ENCODE data around the gene USP13. TPM values are rescaled to one million over a fixed set of nuclear protein-coding genes. Genes with fewer than 3 reads are reported as not detected.
A peak's percentile ranks its signal among the peaks of the same experiment; 100 is the strongest.

The USP13 gene
- polyA plus RNA-seq, 3 donors, result 0.31 to 1.6 (median 1.2) TPM

DNA sequence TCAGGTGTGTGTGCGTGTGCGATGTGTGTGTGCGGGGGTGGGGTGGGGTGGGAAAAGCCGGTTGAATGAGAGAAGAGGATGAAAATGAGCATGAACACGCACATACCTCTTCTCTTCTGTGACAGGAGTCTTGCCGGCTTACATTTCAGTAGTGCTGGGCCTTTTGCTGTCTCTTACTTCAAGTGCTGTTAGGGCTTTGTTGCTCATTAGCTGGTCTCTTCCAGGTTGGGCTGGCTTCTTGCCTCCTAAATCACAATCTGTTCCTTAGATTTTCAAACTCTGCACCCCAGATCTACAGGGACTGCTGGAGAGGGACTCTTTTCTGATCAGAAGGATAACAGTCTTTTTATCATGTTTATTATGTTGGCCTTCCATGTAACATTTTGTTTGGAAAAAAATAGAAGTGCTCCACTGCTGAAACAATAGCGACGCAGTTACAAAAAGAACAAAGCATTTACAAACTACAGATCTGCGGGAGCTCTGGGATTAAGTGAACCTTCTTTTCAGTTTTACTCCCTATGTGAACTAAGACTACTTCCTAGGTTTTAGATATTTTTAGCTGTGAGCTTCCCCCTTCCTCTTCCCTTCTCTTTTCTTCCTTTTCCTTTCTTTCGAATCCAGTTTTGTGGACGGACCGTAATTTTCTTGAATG, 48.5 kb downstream of the USP13 start:
- no peak overlapping the region for H3K9ac ChIP-seq (ENCODE audit: insufficient read depth, low read length, poor library complexity, severe bottlenecking)

DNA sequence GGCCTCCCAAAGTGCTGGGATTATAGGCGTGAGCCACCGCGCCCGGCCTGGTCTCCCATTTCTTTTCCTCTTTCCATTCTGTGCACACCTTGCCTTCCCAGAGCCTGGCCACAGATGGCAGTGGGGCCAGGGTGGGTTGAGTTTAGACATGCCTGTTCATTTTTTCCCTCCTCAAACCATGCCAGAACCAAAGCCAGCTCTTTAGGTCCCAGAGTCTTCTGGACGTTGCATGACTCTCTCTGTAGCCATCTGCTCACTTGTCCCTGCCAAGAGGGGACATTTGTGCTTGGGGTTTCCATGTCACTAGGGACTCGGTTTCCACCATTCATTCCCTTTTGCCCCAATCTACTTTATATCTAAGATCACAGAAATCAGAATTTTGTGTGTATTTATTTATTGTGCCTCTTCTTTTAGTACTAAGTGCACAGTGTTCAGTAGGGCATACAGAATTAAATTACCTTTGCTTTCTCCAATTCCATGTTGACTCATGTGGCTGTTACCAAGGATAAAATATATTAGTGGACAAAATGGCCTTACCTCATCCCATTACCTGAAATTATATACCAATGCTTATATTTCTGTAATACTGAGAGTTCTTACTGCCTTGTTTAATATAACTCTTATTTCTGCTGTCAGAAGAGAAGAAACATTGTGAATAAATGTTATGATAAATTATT, 49.6 kb downstream of the USP13 start:
- no peaks in the 10 kb centered on the region for H3K9me3 Mint-ChIP-seq
- H3K27ac ChIP-seq (ENCODE audit: low read depth in 1 of 2, low read length in 2 of 2), result no peak overlapping the region
- no peaks in the 10 kb centered on the region for H4K20me1 ChIP-seq (ENCODE audit: insufficient read depth, low read length)
- DNase-seq, result no peak
- TF ChIP-seq, protein P1, sequence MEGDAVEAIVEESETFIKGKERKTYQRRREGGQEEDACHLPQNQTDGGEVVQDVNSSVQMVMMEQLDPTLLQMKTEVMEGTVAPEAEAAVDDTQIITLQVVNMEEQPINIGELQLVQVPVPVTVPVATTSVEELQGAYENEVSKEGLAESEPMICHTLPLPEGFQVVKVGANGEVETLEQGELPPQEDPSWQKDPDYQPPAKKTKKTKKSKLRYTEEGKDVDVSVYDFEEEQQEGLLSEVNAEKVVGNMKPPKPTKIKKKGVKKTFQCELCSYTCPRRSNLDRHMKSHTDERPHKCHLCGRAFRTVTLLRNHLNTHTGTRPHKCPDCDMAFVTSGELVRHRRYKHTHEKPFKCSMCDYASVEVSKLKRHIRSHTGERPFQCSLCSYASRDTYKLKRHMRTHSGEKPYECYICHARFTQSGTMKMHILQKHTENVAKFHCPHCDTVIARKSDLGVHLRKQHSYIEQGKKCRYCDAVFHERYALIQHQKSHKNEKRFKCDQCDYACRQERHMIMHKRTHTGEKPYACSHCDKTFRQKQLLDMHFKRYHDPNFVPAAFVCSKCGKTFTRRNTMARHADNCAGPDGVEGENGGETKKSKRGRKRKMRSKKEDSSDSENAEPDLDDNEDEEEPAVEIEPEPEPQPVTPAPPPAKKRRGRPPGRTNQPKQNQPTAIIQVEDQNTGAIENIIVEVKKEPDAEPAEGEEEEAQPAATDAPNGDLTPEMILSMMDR (IDR thresholded peaks at IDR 0.05), result no peak
- no peaks in the 10 kb centered on the region for H3K27me3 ChIP-seq (ENCODE audit: control insufficient read depth in 2 of 2, insufficient read depth in 2 of 2, low read length in 2 of 2)
- no peak overlapping the region for H3K4me3 Mint-ChIP-seq
- peaks cover 0 to 2% of the 10 kb centered on the region in 2 donors for H3K36me3 ChIP-seq (replicated peaks in 1 of 2; ENCODE audit: control insufficient read depth in 1 of 2, insufficient read depth in 2 of 2, low read length in 2 of 2)
- peaks cover under 1 to 5% of the 10 kb centered on the region in 2 donors for H3K36me3 Mint-ChIP-seq
- no peak overlapping the region for H2AFZ ChIP-seq (ENCODE audit: insufficient read depth, low read depth, low read length, poor library complexity, severe bottlenecking)
- H3K27me3 Mint-ChIP-seq (ENCODE audit: low read depth in 3 of 3), result peaks cover 0 to 2% (median 0%) of the 10 kb centered on the region in 3 donors
- no peak overlapping the region for H3K9ac ChIP-seq (ENCODE audit: insufficient read depth, low read length, poor library complexity, severe bottlenecking)
- peak overlapping the region in 1 of 7 donors; percentile 37 for H3K27ac Mint-ChIP-seq
- no peaks in the 10 kb centered on the region for H3K79me2 ChIP-seq (ENCODE audit: insufficient read depth, low read length)
- H3K4me2 ChIP-seq (replicated peaks; ENCODE audit: extremely low read depth, low read length, poor library complexity, severe bottlenecking), result no peak overlapping the region
- no peak overlapping the region for H3K4me3 ChIP-seq (replicated peaks in 1 of 3; ENCODE audit: low read depth in 2 of 3, low read length in 3 of 3)
- peaks cover 12 to 26% of the 10 kb centered on the region in 2 donors for H3K4me1 ChIP-seq (ENCODE audit: control insufficient read depth in 1 of 2, insufficient read depth in 2 of 2, low read length in 2 of 2)
- no CpG with 5 or more reads among the region's 6 CpGs for WGBS (ENCODE audit: insufficient coverage)
- no peaks in the 10 kb centered on the region for H3K9me3 ChIP-seq (replicated peaks in 1 of 2; ENCODE audit: control insufficient read depth in 1 of 2, insufficient read depth in 1 of 2, low read length in 2 of 2)
- H3K4me1 Mint-ChIP-seq, result peaks cover 27% of the 10 kb centered on the region
- intact Hi-C loops (cut with micrococcal nuclease), result no loop called here

More for the DNA sequence above, 48.5 kb downstream of the USP13 start:
- Mint-ChIP-seq H3K36me3 (peaks cover 0 to 4% of the 10 kb centered on the region in 2 donors), H3K27ac (peak overlapping the region in 2 of 7 donors; percentile 13 to 29), H3K9me3 (no peaks in the 10 kb centered on the region), H3K4me1 (peaks cover 36% of the 10 kb centered on the region), H3K4me3 (no peak overlapping the region), H3K27me3 (ENCODE audit: low read depth in 3 of 3) (peaks cover 0 to 2% (median 0%) of the 10 kb centered on the region in 3 donors)
- no peak for DNase-seq
- H3K79me2 ChIP-seq (ENCODE audit: insufficient read depth, low read length), result no peaks in the 10 kb centered on the region
- no peaks in the 10 kb centered on the region for H3K9me3 ChIP-seq (replicated peaks in 1 of 2; ENCODE audit: control insufficient read depth in 1 of 2, insufficient read depth in 1 of 2, low read length in 2 of 2)
- peaks cover 23 to 37% of the 10 kb centered on the region in 2 donors for H3K4me1 ChIP-seq (ENCODE audit: control insufficient read depth in 1 of 2, insufficient read depth in 2 of 2, low read length in 2 of 2)
- H3K27me3 ChIP-seq (ENCODE audit: control insufficient read depth in 2 of 2, insufficient read depth in 2 of 2, low read length in 2 of 2), result no peaks in the 10 kb centered on the region
- no peak overlapping the region for H3K4me2 ChIP-seq (replicated peaks; ENCODE audit: extremely low read depth, low read length, poor library complexity, severe bottlenecking)
- no peak overlapping the region for H3K4me3 ChIP-seq (replicated peaks in 1 of 3; ENCODE audit: low read depth in 2 of 3, low read length in 3 of 3)
- peak overlapping the region in 1 of 2 donors; percentile 20 for H3K27ac ChIP-seq (ENCODE audit: low read depth in 1 of 2, low read length in 2 of 2)
- TF ChIP-seq, protein P1 (IDR thresholded peaks at IDR 0.05), result no peak
- no peak overlapping the region for H2AFZ ChIP-seq (ENCODE audit: insufficient read depth, low read depth, low read length, poor library complexity, severe bottlenecking)
- WGBS (ENCODE audit: insufficient coverage), result no CpG with 5 or more reads among the region's 12 CpGs
- H4K20me1 ChIP-seq (ENCODE audit: insufficient read depth, low read length), result no peaks in the 10 kb centered on the region
- intact Hi-C loops (cut with micrococcal nuclease), result no loop called here
- no peaks in the 10 kb centered on the region for H3K36me3 ChIP-seq (replicated peaks in 1 of 2; ENCODE audit: control insufficient read depth in 1 of 2, insufficient read depth in 2 of 2, low read length in 2 of 2)
